ENCODE data around the gene NACC2. TPM values are rescaled to one million over a fixed set of nuclear protein-coding genes. Genes with fewer than 3 reads are reported as not detected.
A peak's percentile ranks its signal among the peaks of the same experiment; 100 is the strongest.

Gene NACC2
- 4.6 to 7.4 TPM (median 6.6 TPM) in 3 replicates for polyA plus RNA-seq
- polyA plus RNA-seq (2011; ENCODE audit: low read depth), result 2.4 TPM
- 3.9 and 7.6 TPM in 2 replicates for polyA plus RNA-seq (2011; cell fraction: cytosol; rRNA removed)
- 16.1 and 18.5 TPM in 2 replicates for polyA plus RNA-seq (2011; cell fraction: nucleus; rRNA removed)
- polyA plus RNA-seq (2012; ENCODE audit: low replicate concordance), result 3.7 and 10.0 TPM in 2 replicates
- 10.5 to 18.5 TPM (median 14.2 TPM) in 3 replicates for polyA minus RNA-seq
- polyA minus RNA-seq (2011; cell fraction: cytosol; rRNA and poly(A)+ RNA removed), result 28.0 TPM
- polyA minus RNA-seq (2011; cell fraction: nucleus; rRNA and poly(A)+ RNA removed), result 20.9 and 22.5 TPM in 2 replicates

DNA sequence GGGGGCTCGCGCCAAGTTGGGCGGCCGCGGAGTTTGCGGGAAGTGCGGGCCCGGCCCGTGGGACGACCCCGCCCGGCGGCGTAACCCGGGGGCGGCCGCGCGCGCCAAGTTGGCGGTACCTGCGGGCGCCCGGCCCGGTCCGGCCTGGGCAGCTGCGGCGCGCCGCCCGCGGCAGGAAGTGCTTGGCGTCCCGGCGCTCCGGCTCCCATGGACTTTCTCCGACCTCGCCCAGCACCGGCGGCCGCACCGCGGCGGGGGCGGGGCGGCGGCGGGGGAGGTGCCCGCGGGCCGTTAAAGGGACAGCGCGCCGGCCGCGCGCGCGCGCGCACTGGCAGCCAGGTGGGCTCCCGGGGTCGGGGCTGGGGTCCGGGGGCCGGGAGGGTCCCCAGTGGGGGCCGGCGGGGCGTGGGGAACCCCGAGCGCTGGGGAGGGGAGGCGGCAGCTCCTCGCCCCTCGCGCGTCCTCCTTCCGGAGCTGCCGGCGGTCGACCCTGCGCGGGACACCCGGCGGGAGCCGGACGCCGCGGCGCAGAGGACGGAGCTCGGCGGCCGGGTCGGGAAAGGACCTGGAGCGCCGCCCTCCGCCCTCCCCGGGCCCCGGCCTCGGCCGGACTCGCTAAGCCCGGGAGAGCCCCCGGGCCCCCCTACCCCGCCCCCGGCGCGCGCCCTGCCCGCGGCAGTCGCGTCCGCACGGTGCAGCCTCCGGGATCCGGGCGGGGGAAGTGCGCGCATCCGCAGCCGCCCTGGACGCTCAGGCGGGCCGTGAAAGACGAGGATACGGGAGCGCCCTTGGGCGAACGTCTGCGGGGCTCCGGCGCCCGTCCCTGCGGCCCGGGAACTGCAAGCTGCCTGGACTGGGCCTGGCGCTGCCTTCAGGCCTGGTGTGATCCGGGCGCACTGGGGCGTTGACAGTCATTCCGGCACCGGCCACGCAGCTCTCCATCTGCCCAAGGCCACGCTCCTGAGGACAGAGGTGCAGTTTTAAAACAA, at the start of gene NACC2:
NACC2 (minus strand) TSS at position 220 of the 989 bp plus-strand sequence. CDS start 44,768 bp downstream, outside the sequence.
- peak within 1 kb of the TSS; percentile 87 for H3K4me2 ChIP-seq (ENCODE audit: control insufficient read depth, extremely low read depth, insufficient read depth, low read depth, low read length)
- DNase-seq (ENCODE audit: low read depth, low spot score) (no peak), FAIRE-seq (no peak)
- H3K9me1 ChIP-seq (ENCODE audit: control insufficient read depth, extremely low read depth, insufficient read depth, low read length), result no peaks in the 10 kb centered on the region
- peaks cover 43% of the 10 kb centered on the region for H3K79me2 ChIP-seq (ENCODE audit: control insufficient read depth, insufficient read depth, low read length)
- H3K4me1 ChIP-seq (ENCODE audit: control insufficient read depth, extremely low read depth, insufficient read depth, low read length), result peaks cover 18% of the 10 kb centered on the region
- peaks cover 6% of the 10 kb centered on the region for H3K27me3 ChIP-seq (ENCODE audit: control insufficient read depth, extremely low read depth, insufficient read depth, low read length)
- peak within 1 kb of the TSS; percentile 76 to 90 (median 78) for H3K4me3 ChIP-seq (ENCODE audit: control insufficient read depth in 2 of 3, extremely low read depth in 1 of 3, insufficient read depth in 2 of 3, low read depth in 1 of 3, low read length in 3 of 3)
- no peaks in the 10 kb centered on the region for H3K9me3 ChIP-seq (ENCODE audit: control insufficient read depth, low read depth, low read length)
- H4K20me1 ChIP-seq (ENCODE audit: control insufficient read depth, extremely low read depth, insufficient read depth, low read length), result peaks cover 11% of the 10 kb centered on the region
- peak within 1 kb of the TSS; percentile 43 for H3K27ac ChIP-seq (ENCODE audit: control insufficient read depth, insufficient read depth, low read length)
- H3K9ac ChIP-seq (ENCODE audit: control insufficient read depth, extremely low read depth, insufficient read depth, low read length), result peak within 1 kb of the TSS; percentile 81
- dilution Hi-C loops (cut with MboI; ENCODE audit: extremely low pct_ligation_motif_present, low sequenced_read_pairs), result no loop called here
- TF ChIP-seq EZH2 (IDR thresholded peaks at IDR 0.05; ENCODE audit: low read length) (no peak), CTCF (optimal IDR thresholded peaks at IDR 0.05 in 1 of 3, IDR thresholded peaks at IDR 0.05 in 1 of 3, conservative IDR thresholded peaks at IDR 0.05 in 1 of 3; ENCODE audit: extremely low read depth in 1 of 3, insufficient read depth in 2 of 3, low read length in 3 of 3) (no peak)
- peak within 1 kb of the TSS; percentile 49 for H2AFZ ChIP-seq (ENCODE audit: control insufficient read depth, low read length)
- peaks cover 5 to 6% of the 10 kb centered on the region in 2 experiments for H3K36me3 ChIP-seq (ENCODE audit: control insufficient read depth in 2 of 2, extremely low read depth in 1 of 2, insufficient read depth in 2 of 2, low read length in 2 of 2)

DNA sequence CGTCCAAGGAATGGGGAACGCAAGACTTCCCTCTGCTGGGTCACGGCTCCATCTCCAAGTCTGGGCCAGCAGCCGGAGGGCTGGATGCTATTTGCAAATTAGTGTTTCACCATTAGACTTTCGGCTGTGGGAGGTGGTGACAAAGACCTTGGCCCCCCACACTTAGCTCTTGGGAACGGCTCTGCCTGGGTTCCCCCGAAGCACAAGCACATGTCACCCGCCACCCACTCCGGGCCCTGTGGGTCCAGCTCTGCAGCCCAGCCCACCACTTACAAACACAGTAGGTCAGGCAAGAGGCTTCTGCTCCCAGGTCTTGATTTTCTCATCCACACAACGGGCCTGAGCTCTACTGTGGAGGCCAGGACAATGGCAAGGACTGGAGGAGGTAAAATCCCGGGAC, 49.4 kb upstream of the NACC2 start:
- H3K27me3 ChIP-seq (ENCODE audit: control insufficient read depth, extremely low read depth, insufficient read depth, low read length), result peaks cover 34% of the 10 kb centered on the region
- H3K36me3 ChIP-seq (ENCODE audit: control insufficient read depth in 2 of 2, extremely low read depth in 1 of 2, insufficient read depth in 2 of 2, low read length in 2 of 2), result no peaks in the 10 kb centered on the region
- H3K27ac ChIP-seq (ENCODE audit: control insufficient read depth, insufficient read depth, low read length), result no peak overlapping the region
- TF ChIP-seq CTCF (optimal IDR thresholded peaks at IDR 0.05 in 1 of 3, IDR thresholded peaks at IDR 0.05 in 1 of 3, conservative IDR thresholded peaks at IDR 0.05 in 1 of 3; ENCODE audit: extremely low read depth in 1 of 3, insufficient read depth in 2 of 3, low read length in 3 of 3), result no peak
- no peak for TF ChIP-seq EZH2 (IDR thresholded peaks at IDR 0.05; ENCODE audit: low read length)
- no peak overlapping the region for H3K4me2 ChIP-seq (ENCODE audit: control insufficient read depth, extremely low read depth, insufficient read depth, low read depth, low read length)
- no peaks in the 10 kb centered on the region for H3K9me1 ChIP-seq (ENCODE audit: control insufficient read depth, extremely low read depth, insufficient read depth, low read length)
- FAIRE-seq (no peak), DNase-seq (ENCODE audit: low read depth, low spot score) (no peak)
- dilution Hi-C loops (cut with MboI; ENCODE audit: extremely low pct_ligation_motif_present, low sequenced_read_pairs), result no loop called here
- no peaks in the 10 kb centered on the region for H3K9me3 ChIP-seq (ENCODE audit: control insufficient read depth, low read depth, low read length)
- no peak overlapping the region for H3K9ac ChIP-seq (ENCODE audit: control insufficient read depth, extremely low read depth, insufficient read depth, low read length)
- no peak overlapping the region for H3K4me3 ChIP-seq (ENCODE audit: control insufficient read depth in 2 of 3, extremely low read depth in 1 of 3, insufficient read depth in 2 of 3, low read depth in 1 of 3, low read length in 3 of 3)
- H3K79me2 ChIP-seq (ENCODE audit: control insufficient read depth, insufficient read depth, low read length), result no peaks in the 10 kb centered on the region
- peaks cover 10% of the 10 kb centered on the region for H3K4me1 ChIP-seq (ENCODE audit: control insufficient read depth, extremely low read depth, insufficient read depth, low read length)
- no peaks in the 10 kb centered on the region for H4K20me1 ChIP-seq (ENCODE audit: control insufficient read depth, extremely low read depth, insufficient read depth, low read length)
- no peak overlapping the region for H2AFZ ChIP-seq (ENCODE audit: control insufficient read depth, low read length)
